GM18909 (cell line): ENCODE measurements around the gene AFF2.
"Not testable (repeated sequence)": the region's sequence is repeated elsewhere in the genome, so short reads cannot be mapped to it uniquely, and the experiment has no call there.

Source experiments
- ATAC-seq: cut with Tn5 transposase; IDR thresholded peaks from one replicate; pipeline ENCODE4 v1.9.1; 2021; ENCODE audit warnings: mild to moderate bottlenecking; ENCODE audit not compliant: unreplicated experiment, poor library complexity

The AFF2 gene

DNA sequence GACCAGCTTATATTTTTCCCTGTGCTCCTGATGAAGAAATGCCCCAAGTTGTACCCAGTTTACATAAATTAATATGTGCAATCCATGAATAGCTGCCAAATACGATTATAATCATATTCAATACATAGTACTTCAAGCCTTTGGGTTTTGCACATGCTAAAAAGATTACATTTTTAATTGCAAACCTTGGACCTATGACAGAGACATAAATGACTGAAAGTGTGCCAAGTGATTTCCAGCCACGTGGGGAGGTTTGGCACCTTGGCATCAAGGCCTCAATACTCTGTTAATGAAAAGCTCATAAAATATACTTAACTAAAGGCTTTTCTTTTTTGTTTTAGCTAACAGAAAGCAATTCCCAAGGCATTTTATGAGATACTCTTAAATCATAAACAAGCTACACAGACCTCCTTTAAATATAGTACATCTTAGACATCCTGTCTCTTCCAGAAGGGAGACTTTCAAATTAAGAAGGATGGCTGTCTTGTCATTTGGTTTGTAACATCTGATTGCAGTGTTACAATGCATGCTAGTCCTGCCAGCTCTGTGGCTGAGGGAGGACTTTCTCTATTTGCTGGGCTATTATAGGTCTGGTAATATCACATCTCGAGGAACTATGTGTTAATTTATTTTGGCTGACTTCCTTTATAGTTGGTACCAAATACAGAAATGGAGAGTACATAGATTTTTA lies 404.1 kb downstream of the AFF2 start:
- no peak for ATAC-seq

GRCh38 chrX:148905400-148905799 lies 405.0 kb downstream of the AFF2 start:
- ATAC-seq: no peak

DNA sequence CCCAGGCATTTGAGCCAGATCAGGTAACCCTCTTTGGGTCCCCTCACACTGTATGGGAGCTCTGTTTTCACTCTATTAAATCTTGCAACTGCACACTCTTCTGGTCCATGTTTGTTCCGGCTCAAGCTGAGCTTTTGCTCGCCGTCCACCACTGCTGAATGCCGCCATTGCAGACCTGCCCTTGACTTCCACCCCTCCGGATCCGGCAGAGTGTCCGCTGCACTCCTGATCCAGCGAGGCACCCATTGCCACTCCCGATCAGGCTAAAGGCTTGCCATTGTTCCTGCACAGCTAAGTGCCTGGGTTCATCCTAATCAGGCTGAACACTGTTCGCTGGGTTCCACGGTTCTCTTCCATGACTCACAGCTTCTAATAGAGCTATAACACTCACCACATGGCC lies 406.2 kb downstream of the AFF2 start:
- not testable (repeated sequence) for ATAC-seq

GRCh38 chrX:148909758-148910157 lies 409.3 kb downstream of the AFF2 start:
- no peak for ATAC-seq

- no peak for ATAC-seq
Observed at GRCh38 chrX:148913971-148914370, 413.6 kb downstream of the AFF2 start.

- peak; percentile 81 for ATAC-seq
Observed at GRCh38 chrX:148914783-148915182, 414.4 kb downstream of the AFF2 start.

DNA sequence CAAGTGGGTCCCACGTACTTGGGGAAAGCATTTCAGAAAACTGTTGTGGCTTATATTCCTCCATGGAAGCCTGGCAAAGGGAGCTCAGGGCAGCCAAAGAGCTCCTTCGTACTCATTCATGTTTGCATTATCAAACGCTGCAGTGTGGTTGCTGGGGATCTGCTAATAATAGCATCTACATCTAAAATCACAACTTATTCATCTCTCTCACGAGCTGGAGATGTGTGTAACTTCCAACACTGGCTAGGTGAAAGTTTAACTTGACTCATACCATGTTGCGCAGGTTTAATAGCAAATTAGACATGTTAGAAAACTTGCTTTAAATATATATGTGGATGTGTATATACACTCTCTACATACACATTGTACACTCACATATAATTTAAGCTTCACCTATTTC lies 415.1 kb downstream of the AFF2 start:
- peak; percentile 34 for ATAC-seq

DNA sequence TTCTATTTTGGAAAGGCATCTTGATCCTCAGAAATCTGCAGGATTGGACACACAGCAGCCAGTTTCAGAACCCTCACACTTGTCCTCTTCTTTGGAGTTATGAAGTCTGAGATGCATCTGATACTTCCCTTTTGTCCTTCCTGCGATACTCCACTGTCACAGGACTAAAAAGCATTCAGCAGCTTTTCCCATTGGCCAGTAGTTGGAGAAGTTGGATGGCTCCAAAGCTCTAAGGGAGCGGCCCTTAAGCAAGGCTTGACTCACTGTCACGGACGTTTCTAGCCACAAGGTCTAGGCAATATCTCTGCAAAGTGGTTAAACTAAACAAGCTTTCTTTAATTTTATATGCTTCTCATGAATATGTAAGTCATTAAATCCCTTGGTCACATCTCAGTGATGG lies 417.0 kb downstream of the AFF2 start:
- ATAC-seq: no peak

- no peak for ATAC-seq
Observed at GRCh38 chrX:148923631-148924030, 423.2 kb downstream of the AFF2 start.

- no peak for ATAC-seq
Observed at GRCh38 chrX:148926371-148926770, 426.0 kb downstream of the AFF2 start.

DNA sequence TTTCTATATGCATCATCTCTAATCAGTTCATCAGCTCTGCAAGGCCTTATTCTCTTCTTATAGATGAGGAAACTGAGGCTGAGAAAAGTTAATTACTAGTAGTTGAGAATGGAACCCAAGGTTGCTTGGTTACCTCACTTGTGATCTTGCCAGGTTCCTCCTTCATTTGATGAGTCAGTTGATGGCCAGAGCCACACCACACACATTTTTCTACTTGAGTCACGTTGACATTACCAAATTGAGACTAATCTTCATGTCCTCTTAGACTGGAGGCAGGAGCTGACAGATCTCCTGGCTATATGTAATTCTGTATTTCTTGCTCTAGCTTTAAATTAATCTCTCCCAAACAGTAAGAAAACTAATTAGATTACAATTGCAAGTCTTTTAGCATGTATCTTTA lies 428.4 kb downstream of the AFF2 start:
- ATAC-seq: no peak

- ATAC-seq: no peak
Observed at GRCh38 chrX:148929686-148930085, 429.3 kb downstream of the AFF2 start.

DNA sequence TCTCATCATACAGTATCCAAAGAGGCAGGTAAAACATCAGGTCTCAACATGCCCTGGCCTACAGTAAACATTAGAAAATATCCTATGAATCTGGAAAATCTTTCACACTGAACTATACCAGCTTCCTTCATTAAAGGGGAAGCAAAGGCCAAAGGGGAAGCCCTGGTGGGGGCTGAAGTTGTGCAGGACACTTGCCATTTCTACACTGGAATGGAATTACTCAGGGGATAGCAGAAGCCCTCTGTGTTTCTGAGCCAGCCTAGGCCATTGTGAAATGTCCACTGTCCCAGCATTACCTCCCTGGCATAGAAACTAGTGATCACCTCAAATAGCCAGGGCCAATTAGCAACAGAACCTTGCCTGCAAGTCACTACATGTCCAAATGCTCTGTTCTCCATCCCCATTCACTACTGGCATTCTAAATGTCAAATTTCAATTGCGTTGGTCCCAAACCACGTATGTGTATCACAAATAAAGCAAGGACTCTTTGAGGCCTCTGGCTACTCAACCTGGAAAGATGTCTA lies 429.9 kb downstream of the AFF2 start:
- no peak for ATAC-seq

GRCh38 chrX:148933881-148934280 lies 433.5 kb downstream of the AFF2 start:
- no peak for ATAC-seq

DNA sequence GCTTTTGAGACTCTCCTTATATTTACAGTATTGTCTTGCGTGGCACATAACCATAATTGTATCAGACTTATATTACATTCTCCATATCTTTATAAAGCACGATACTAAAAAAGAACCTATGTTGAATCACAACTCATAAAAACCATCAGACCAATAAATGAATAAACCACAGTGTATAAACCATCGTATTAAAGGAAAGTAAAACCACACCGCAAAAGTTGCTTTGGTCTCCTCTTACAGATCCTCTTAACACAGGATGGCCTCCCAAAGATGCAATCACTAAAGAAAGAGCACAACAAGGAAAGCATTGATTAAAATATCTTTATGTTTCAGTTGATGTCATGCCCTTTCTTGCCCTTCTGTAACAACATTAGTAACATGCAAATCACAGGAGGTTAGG lies 437.9 kb downstream of the AFF2 start:
- no peak for ATAC-seq

- ATAC-seq: no peak
Observed at GRCh38 chrX:148940411-148940996, 440.1 kb downstream of the AFF2 start.

DNA sequence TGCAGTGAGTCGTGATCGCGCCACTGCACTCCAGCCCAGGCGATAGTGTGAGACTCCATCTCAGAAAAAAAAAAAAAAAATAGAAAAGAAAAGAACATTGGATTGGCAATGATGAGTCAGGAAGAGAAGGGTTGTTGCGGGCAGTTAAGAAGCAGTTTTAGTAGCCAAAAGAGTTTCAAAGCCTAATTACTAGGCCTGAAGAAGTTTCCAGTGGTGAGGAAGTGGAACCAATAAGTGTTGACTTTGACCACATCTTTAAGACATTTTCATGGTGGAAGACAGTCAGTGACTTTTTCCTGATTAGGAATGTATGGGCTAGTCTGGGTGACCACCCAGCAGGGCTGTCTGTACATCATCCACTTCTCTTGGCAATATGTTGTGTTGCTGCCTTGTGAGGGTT lies 442.3 kb downstream of the AFF2 start:
- no peak for ATAC-seq

DNA sequence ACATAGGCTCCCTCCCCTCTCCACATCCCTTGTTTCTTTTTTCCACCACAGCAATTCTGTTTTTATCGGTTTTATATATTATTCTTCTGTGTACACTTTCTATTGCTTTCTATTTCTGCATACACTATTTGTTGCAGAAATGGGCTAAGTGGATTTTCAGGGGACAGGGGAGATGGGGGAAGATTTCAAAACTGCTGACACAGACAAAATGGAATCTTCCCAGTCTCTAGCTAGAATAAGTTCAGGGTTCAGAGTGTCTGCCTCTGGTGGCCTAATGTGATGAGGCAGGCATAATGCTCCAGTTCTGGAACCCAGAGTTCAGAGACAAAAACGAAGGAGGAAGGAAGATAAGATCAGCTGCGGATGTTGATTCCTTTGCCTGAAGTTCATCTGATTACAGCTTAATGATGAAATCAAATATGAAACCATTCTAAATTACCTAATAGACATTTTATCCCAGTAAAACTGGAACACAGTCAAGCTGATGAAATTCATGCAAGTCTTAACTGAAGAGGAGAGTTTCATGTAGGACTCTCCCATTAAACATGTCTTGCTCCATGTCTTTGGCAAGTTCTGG lies 447.1 kb downstream of the AFF2 start:
- no peak for ATAC-seq

DNA sequence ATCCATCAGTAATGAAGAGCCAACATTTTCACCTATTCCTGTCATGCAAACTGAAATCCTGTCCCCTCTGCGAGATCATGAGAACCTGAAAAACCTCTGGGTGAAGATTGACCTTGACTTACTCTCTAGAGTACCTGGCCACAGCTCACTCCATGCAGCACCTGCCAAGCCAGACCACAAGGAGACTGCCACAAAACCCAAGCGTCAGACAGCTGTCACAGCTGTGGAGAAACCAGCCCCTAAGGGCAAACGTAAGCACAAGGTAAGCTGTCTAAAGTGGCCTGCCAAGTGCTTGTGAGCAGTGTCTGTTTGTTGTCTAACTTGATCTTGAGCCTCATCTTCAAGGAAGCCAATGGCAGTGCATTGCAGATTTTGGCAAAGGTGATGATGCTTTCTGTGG lies 455.9 kb downstream of the AFF2 start:
- no peak for ATAC-seq

DNA sequence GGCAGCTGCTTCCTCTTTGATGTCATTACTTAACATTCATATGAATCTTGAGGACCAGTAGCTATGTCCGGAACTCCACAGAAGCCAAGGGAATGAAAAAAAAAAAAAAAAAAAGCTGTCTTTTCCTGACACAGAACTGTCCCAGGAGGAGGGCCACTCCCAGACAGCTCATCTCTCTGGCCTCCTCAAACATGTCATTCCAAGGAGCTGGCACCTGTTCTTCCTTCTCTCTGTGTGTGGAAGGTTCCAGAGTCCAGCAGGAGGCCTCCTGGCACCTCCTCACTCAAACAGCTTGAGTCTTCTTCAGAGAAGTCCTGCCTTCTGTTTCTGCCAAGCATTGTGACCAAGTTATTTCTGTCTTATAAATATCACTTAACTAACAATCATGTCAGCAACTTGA lies 458.5 kb downstream of the AFF2 start:
- ATAC-seq: no peak

DNA sequence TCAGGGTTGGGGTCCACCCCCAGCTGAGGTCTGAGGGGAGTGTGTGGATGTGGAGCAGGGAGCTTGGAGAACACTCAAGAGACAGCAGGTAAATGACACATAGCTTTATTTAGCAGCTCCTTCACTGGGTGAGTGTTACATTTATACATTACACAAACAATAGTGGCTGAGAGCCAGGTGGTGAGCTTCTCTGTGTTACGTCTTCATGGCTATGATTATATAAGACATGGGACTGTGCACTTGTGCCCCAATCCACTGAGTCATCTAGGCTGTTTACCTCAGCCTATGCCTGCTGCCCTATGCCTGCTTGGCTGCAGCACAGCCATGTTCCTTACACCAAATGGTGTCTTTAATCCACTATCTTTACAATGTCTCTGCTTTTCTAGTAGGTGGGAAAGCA lies 459.6 kb downstream of the AFF2 start:
- ATAC-seq: no peak

GRCh38 chrX:148961985-148962384 lies 461.6 kb downstream of the AFF2 start:
- ATAC-seq: no peak
